Heart right ventricle (tissue), 16 donors: Measurements from ENCODE around the gene ADARB2. TPM values are rescaled to one million over a fixed set of nuclear protein-coding genes. Genes with fewer than 3 reads are reported as not detected.

ENCODE experiments used
- ATAC-seq, 8 donors: fragments of 200-7000 bp; cut with Tn5 transposase; one replicate each; pipeline ENCODE4 v1.9.1; 2020; ENCODE audit warnings: mild to moderate bottlenecking in 8 of 8, moderate library complexity in 8 of 8, moderate number of reproducible peaks in 1 of 8
- DNase-seq, 2 donors: peaks; one replicate each; pipeline ENCODE4 v3.0.0-alpha.2; 2020
- H3K27ac ChIP-seq, 10 donors: fragments of 200-600 bp; sonication (generic) in 2 of 10; one replicate each; pipeline versions ENCODE4 v1.5.0 to v1.8.0; 2020 to 2022; ENCODE audit warnings: mild to moderate bottlenecking in 3 of 10
- H3K27me3 ChIP-seq, 7 donors: fragments of 200-600 bp; one replicate each; pipeline ENCODE4 v1.8.0; 2021 to 2022; ENCODE audit warnings: mild to moderate bottlenecking in 2 of 7
- H3K36me3 ChIP-seq, 9 donors: fragments of 200-600 bp; sonication (generic) in 1 of 9; one replicate each; pipeline versions ENCODE4 v1.5.0 to v1.8.0; 2020 to 2022; ENCODE audit warnings: mild to moderate bottlenecking in 2 of 9
- H3K4me1 ChIP-seq, 9 donors: fragments of 200-600 bp; sonication (generic) in 1 of 9; one replicate each; pipeline versions ENCODE4 v1.5.0 to v1.8.0; 2020 to 2022; ENCODE audit warnings: mild to moderate bottlenecking in 4 of 9
- H3K4me3 ChIP-seq, 10 donors: fragments of 200-600 bp; sonication (generic) in 2 of 10; one replicate each; pipeline versions ENCODE4 v1.5.0 to v1.8.0; 2020 to 2022; ENCODE audit warnings: mild to moderate bottlenecking in 7 of 10, moderate library complexity in 2 of 10
- H3K9me3 ChIP-seq, 11 donors: fragments of 200-600 bp in 10 of 11; sonication (generic) in 2 of 11; one replicate each; pipeline versions ENCODE4 v1.5.0 to v1.8.0; 2013 to 2022; ENCODE audit warnings: mild to moderate bottlenecking in 2 of 11, control low read depth in 1 of 11, moderate library complexity in 1 of 11
- CTCF ChIP-seq, 9 donors: fragments of 200-600 bp; sonication (generic) in 2 of 9; IDR thresholded peaks; one replicate each; pipeline versions ENCODE4 v1.5.0 to v1.8.0; 2021 to 2022; ENCODE audit warnings: antibody characterized with exemption in 9 of 9, mild to moderate bottlenecking in 5 of 9, moderate library complexity in 1 of 9
- WGBS, 2 donors: extraction: QIAGEN DNeasy Blood & Tissue Kit; methylation state at CpG; one replicate each; pipeline ENCODE4 v1.1.7; 2013; ENCODE audit warnings: inconsistent platforms in 1 of 2; 5-methylcytosine and 5-hydroxymethylcytosine counted together
- intact Hi-C, 10 donors: fragments of 100-400 bp; cut with DNase I; formaldehyde crosslinking; loops; one replicate each; pipeline versions ENCODE4 v1.11.1 to v1.14.2; 2022
- polyA plus RNA-seq, 2 donors: library from polyadenylated mRNA; stranded (reverse); fragments of 200-250 nt; gene quantifications; one replicate each; pipeline ENCODE4 v1.2.3, GENCODE V29; 2013
- total RNA-seq, 10 donors: library from RNA; stranded (reverse); fragmentation: NEBNext Ultra II Directional in 3 of 10; extraction: Animal tissue kit (Norgen Biotek cat#: 25700) in 3 of 10; gene quantifications; one replicate each; pipeline versions ENCODE4 v1.2.1 to v1.2.4, GENCODE V29; 2021 to 2023
- donor health status: Arrhythmogenic right ventricular cardiomyopathy.
- donor health status: ischemic (EF 13 %, LVEDD 7.1; RV severe dilation, severe dysfunction).
- donor health status: healthy with polysubstance abuse.
- donor health status: DM: no; HTN: yes; CAD: no.
- donor health status: DM: no; HTN: no; CAD: no.
- donor health status: ischemic (EF 25% LVEDD 6.9; RV normal size, moderate dysfunction).
- donor health status: ischemic (EF 25% LVEDD 5.7; RV mildly dilated, moderate dysfunction).
- donor health status: healthy.
- donor health status: DM: yes; HTN: yes; CAD: no.
- donor health status: Ischemic cardiomyopathy.
- donor health status: ischemic (EF 35%, LVEDD 5.7; RV mildly dilated, moderate dysfunction).
- donor health status: nonischemic (EF 11% LVEDD 7.7; RV severe dilation, severe dysfunction).
- donor health status: DM: yes; HTN: yes; CAD: no.
- donor health status: PGD.
- donor health status: ischemic (EF 29% LVEDD 5.4; RV normal size, mild dysfunction).
- donor health status: nonischemic (EF 23%, LVEDD 6.1; RV moderate dilation, normal function).

Gene ADARB2
- total and polyA plus RNA-seq, 12 donors: 0.08 to 0.47 (median 0.17) TPM; not detected in 2

- ATAC-seq: no peak
- H3K4me1 ChIP-seq: no peaks in the 10 kb centered on the region
- no peak overlapping the region for H3K27ac ChIP-seq
- 81 to 86% methylated on average over 17 of the region's 17 CpGs for WGBS, 2 donors
- TF ChIP-seq CTCF (IDR thresholded peaks at IDR 0.05): no peak
- DNase-seq: no peak
- peaks cover 0 to 15% (median 0%) of the 10 kb centered on the region in 7 donors for H3K27me3 ChIP-seq
- no peaks in the 10 kb centered on the region for H3K9me3 ChIP-seq
- intact Hi-C loops: no loop called here
- H3K36me3 ChIP-seq: no peaks in the 10 kb centered on the region
- H3K4me3 ChIP-seq: no peak overlapping the region
Observed at GRCh38 chr10:1156921-1157614, 580.3 kb downstream of the ADARB2 start.

- no peak for TF ChIP-seq CTCF (IDR thresholded peaks at IDR 0.05)
- 89 to 92% methylated on average over 8 of the region's 8 CpGs for WGBS, 2 donors
- ATAC-seq: no peak
- H3K27me3 ChIP-seq: peaks cover 0 to 15% (median 0%) of the 10 kb centered on the region in 7 donors
- intact Hi-C loops: no loop called here
- H3K4me3 ChIP-seq: no peak overlapping the region
- no peaks in the 10 kb centered on the region for H3K36me3 ChIP-seq
- H3K9me3 ChIP-seq: no peaks in the 10 kb centered on the region
- no peaks in the 10 kb centered on the region for H3K4me1 ChIP-seq
- no peak overlapping the region for H3K27ac ChIP-seq
- no peak for DNase-seq
Observed at GRCh38 chr10:1156616-1156886, 580.8 kb downstream of the ADARB2 start.

- Histone ChIP-seq H3K27ac (no peak overlapping the region), H3K27me3 (peaks cover 0 to 15% (median 2%) of the 10 kb centered on the region in 7 donors), H3K36me3 (no peaks in the 10 kb centered on the region), H3K4me1 (no peaks in the 10 kb centered on the region), H3K9me3 (no peaks in the 10 kb centered on the region), H3K4me3 (no peak overlapping the region)
- ATAC-seq (no peak), DNase-seq (no peak)
- no peak for TF ChIP-seq CTCF (IDR thresholded peaks at IDR 0.05)
- intact Hi-C loops: no loop called here
- WGBS, 2 donors: 84 to 85% methylated on average over 20 of the region's 20 CpGs
Observed at GRCh38 chr10:1155791-1156615, 581.3 kb downstream of the ADARB2 start.

GRCh38 chr10:1154531-1155295 is 582.6 kb downstream of the ADARB2 start:
- DNase-seq (no peak), ATAC-seq (no peak)
- peaks cover 0 to 10% (median 4%) of the 10 kb centered on the region in 7 donors for H3K27me3 ChIP-seq
- no peak for TF ChIP-seq CTCF (IDR thresholded peaks at IDR 0.05)
- no peak overlapping the region for H3K27ac ChIP-seq
- H3K4me1 ChIP-seq: peaks cover 0 to 5% (median 0%) of the 10 kb centered on the region in 9 donors
- WGBS, 2 donors: 60 to 62% methylated on average over 9 of the region's 9 CpGs
- no peak overlapping the region for H3K4me3 ChIP-seq
- H3K36me3 ChIP-seq: no peaks in the 10 kb centered on the region
- no peaks in the 10 kb centered on the region for H3K9me3 ChIP-seq
- intact Hi-C loops: no loop called here
